GM18868 (cell line): ENCODE results near the gene SEC14L1.
"Not testable (repeated sequence)": the region's sequence is repeated elsewhere in the genome, so short reads cannot be mapped to it uniquely, and the experiment has no call there.

Experiments
- ATAC-seq: cut with Tn5 transposase; IDR thresholded peaks from one replicate; pipeline ENCODE4 v1.9.1; 2021; ENCODE audit warnings: mild to moderate bottlenecking, moderate library complexity; ENCODE audit not compliant: unreplicated experiment

SEC14L1 gene

GRCh38 chr17:77140878-77141767 lies at the start of gene SEC14L1:
Gene SEC14L1, plus strand, starts transcription at chr17:77140969. Its CDS starts 2,628 bp downstream, at chr17:77143597.
- ATAC-seq: no peak

- no peak for ATAC-seq
These were observed 48.7 kb upstream of the SEC14L1 start for GRCh38 chr17:77092025-77092424.

- ATAC-seq: no peak
These were observed 45.3 kb upstream of the SEC14L1 start for GRCh38 chr17:77095461-77095860.

- no peak for ATAC-seq
These were observed 44.1 kb upstream of the SEC14L1 start for GRCh38 chr17:77096570-77097214.

- no peak for ATAC-seq
These were observed 43.1 kb upstream of the SEC14L1 start for GRCh38 chr17:77097631-77098180.

- ATAC-seq: no peak
These were observed 41.8 kb upstream of the SEC14L1 start for GRCh38 chr17:77098884-77099545.

GRCh38 chr17:77099997-77100396 lies 40.8 kb upstream of the SEC14L1 start:
- no peak for ATAC-seq

GRCh38 chr17:77101521-77102410 lies 39.0 kb upstream of the SEC14L1 start:
- no peak for ATAC-seq

- ATAC-seq: not testable (repeated sequence)
These were observed 38.2 kb upstream of the SEC14L1 start for GRCh38 chr17:77102411-77103134.

GRCh38 chr17:77105706-77106105 lies 35.1 kb upstream of the SEC14L1 start:
- no peak for ATAC-seq

- peak; percentile 29 for ATAC-seq
These were observed 33.9 kb upstream of the SEC14L1 start for GRCh38 chr17:77106874-77107358.

- ATAC-seq: peak; percentile 79
These were observed 33.0 kb upstream of the SEC14L1 start for GRCh38 chr17:77107506-77108433.

GRCh38 chr17:77109159-77109759 lies 31.5 kb upstream of the SEC14L1 start:
- ATAC-seq: no peak

- ATAC-seq: no peak
These were observed 30.9 kb upstream of the SEC14L1 start for GRCh38 chr17:77109764-77110359.

- ATAC-seq: not testable (repeated sequence)
These were observed 29.4 kb upstream of the SEC14L1 start for GRCh38 chr17:77111165-77111933.

- ATAC-seq: no peak
These were observed 28.9 kb upstream of the SEC14L1 start for GRCh38 chr17:77111934-77112296.

GRCh38 chr17:77115510-77115909 lies 25.3 kb upstream of the SEC14L1 start:
- ATAC-seq: no peak
